ENCODE results near the gene FAM9C. TPM values are rescaled to one million over a fixed set of nuclear protein-coding genes. Genes with fewer than 3 reads are reported as not detected.
A peak's percentile ranks its signal among the peaks of the same experiment; 100 is the strongest.

The FAM9C gene
- total RNA-seq, 1 donor from 2014 or later, result not detected

DNA sequence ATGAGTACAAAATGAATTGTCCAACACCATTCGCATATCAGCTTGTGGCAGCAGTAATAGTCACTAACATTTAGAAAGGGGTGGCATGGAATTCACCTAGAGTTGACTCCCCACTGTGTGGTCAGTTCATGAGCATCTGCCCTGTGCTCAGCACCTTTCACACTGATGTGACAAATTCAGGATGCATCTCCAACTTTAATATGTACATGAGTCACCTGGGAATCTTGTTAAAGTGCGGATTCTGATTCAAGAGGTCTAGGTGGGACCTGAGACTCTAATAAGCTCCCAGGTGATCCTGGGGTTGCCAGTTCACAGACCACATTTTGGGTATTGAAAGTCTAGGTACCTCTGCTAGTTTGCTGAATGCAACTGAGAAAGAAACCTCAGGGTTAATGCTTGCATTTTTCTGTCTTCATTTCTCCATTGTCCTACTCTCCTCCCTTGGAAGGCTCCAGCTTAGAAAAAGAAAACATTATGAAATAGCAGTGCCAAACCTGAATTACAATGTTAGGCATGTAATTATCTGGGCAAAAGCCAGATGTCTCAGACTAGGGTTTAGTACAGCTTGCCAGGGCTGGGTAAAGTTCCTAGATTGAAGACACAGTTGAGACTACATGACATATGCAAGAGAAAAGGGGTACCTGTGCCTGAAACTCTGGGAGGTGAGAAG lies 36.8 kb downstream of the FAM9C start:
- H3K27ac ChIP-seq, result no peak overlapping the region
- ATAC-seq, result peak in 1 of 2 donors; percentile 56
- intact Hi-C loops (cut with DNase I), result no loop called here
- TF ChIP-seq, protein P1, sequence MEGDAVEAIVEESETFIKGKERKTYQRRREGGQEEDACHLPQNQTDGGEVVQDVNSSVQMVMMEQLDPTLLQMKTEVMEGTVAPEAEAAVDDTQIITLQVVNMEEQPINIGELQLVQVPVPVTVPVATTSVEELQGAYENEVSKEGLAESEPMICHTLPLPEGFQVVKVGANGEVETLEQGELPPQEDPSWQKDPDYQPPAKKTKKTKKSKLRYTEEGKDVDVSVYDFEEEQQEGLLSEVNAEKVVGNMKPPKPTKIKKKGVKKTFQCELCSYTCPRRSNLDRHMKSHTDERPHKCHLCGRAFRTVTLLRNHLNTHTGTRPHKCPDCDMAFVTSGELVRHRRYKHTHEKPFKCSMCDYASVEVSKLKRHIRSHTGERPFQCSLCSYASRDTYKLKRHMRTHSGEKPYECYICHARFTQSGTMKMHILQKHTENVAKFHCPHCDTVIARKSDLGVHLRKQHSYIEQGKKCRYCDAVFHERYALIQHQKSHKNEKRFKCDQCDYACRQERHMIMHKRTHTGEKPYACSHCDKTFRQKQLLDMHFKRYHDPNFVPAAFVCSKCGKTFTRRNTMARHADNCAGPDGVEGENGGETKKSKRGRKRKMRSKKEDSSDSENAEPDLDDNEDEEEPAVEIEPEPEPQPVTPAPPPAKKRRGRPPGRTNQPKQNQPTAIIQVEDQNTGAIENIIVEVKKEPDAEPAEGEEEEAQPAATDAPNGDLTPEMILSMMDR (IDR thresholded peaks at IDR 0.05), result no peak
- no peak overlapping the region for H3K4me3 ChIP-seq
- DNase-seq, result no peak
- H3K4me1 ChIP-seq, result peaks cover 24% of the 10 kb centered on the region
- no peaks in the 10 kb centered on the region for H3K9me3 ChIP-seq
- H3K27me3 ChIP-seq (ENCODE audit: low read depth), result no peaks in the 10 kb centered on the region
- no peaks in the 10 kb centered on the region for H3K36me3 ChIP-seq

DNA sequence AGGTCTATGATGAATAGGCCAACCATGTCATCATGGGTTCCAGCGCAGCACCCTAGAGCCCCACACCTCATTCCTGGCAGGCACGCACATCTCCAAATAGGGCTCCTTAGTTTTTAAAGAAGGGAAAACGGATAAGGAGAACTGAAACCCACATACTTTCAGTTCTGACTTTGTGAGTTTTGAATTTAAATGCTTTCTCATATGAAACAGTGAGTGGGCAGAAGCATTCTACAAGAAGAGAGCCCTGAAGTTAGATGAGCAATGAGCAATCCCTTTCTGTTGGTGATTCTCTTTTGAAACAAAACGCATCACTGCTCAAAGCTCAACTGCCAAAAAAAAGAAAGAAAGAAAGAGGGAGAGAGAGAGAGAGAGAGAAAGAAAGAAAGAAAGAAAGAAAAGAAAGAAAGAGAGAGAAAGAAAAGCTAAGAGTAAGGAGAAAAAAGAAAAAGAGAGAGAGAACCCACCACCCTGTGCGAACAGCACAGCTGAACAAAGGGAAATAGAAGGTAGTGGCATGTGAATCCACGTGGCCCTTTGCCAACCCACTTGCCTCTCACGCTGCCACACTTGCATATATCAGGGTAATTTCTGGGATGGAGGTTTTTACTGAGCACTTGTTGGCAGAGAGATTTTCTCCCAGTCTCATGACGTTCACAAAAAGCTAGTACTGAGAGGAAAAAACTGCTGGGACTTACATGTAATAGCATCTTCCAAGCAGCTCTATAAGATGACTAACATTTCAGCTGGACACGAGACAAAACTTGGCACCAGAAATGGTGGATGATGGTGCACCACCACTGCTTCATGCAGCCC lies 38.6 kb downstream of the FAM9C start:
- Histone ChIP-seq H3K27me3 (ENCODE audit: low read depth) (no peaks in the 10 kb centered on the region), H3K4me1 (peaks cover 31% of the 10 kb centered on the region), H3K27ac (peak overlapping the region; percentile 18), H3K9me3 (no peaks in the 10 kb centered on the region), H3K36me3 (no peaks in the 10 kb centered on the region), H3K4me3 (no peak overlapping the region)
- DNase-seq (no peak), ATAC-seq (no peak)
- TF ChIP-seq, protein P1 (IDR thresholded peaks at IDR 0.05), result no peak
- intact Hi-C loops (cut with DNase I), result no loop called here

DNA sequence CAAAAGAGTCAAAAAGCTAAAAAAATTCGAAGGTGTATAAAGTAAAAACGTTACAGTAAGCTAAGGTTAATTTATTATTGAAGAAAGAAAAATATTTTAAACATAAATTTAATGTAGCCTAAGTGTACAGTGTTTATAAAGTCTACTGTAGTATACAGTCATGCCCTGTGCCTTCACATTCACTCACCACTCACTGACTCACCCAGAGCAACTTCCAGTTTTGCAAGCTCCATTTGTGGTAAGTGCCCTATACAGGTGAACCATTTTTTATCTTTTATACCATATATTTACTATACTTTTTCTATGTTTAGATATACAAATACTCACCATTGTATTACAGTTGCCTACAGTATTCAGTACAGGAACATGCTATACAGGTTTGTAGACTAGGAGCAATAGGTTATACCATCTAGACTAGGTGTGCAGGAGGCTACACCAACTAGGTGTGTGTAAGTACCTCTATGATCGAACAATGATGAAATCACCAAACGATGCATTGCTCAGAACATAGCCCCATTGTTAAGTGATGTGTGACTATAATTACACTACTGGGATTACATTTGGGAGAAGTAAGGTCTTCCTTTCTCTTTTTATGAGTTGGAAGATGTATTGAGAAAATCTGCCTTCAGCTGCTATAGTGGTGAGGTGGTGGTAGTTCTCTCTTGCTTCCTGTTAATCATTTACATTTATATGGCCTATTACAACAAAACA lies 42.3 kb downstream of the FAM9C start:
- Histone ChIP-seq H3K27me3 (ENCODE audit: low read depth) (no peaks in the 10 kb centered on the region), H3K9me3 (no peaks in the 10 kb centered on the region), H3K27ac (no peak overlapping the region), H3K4me3 (no peak overlapping the region), H3K4me1 (peaks cover 41% of the 10 kb centered on the region), H3K36me3 (no peaks in the 10 kb centered on the region)
- DNase-seq (no peak), ATAC-seq (no peak)
- TF ChIP-seq, protein P1 (IDR thresholded peaks at IDR 0.05), result no peak
- intact Hi-C loops (cut with DNase I), result no loop called here

DNA sequence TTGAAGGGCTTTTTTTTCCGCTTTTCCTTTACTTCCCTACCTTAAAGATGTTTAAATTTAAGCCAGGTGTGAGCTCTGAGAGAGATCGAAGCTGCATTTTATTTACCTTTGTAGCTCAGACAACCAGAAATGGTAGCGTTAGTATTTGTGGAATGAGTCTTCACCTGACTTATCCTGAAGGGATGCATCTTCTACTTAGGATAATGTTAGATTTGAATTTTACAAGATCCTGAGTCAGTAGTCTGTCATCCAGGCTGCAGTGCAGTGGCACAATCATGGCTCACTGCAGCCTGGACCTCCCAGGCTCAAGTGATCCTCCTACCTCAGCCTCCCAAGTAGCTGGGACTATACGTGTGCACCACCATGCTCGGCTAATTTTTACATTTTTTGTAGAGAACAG lies 43.3 kb downstream of the FAM9C start:
- DNase-seq (no peak), ATAC-seq (no peak)
- H3K4me1 ChIP-seq, result peaks cover 32% of the 10 kb centered on the region
- H3K36me3 ChIP-seq, result no peaks in the 10 kb centered on the region
- intact Hi-C loops (cut with DNase I), result no loop called here
- H3K9me3 ChIP-seq, result no peaks in the 10 kb centered on the region
- TF ChIP-seq, protein P1 (IDR thresholded peaks at IDR 0.05), result no peak
- no peaks in the 10 kb centered on the region for H3K27me3 ChIP-seq (ENCODE audit: low read depth)
- H3K27ac ChIP-seq, result peak overlapping the region; percentile 65
- H3K4me3 ChIP-seq, result no peak overlapping the region

DNA sequence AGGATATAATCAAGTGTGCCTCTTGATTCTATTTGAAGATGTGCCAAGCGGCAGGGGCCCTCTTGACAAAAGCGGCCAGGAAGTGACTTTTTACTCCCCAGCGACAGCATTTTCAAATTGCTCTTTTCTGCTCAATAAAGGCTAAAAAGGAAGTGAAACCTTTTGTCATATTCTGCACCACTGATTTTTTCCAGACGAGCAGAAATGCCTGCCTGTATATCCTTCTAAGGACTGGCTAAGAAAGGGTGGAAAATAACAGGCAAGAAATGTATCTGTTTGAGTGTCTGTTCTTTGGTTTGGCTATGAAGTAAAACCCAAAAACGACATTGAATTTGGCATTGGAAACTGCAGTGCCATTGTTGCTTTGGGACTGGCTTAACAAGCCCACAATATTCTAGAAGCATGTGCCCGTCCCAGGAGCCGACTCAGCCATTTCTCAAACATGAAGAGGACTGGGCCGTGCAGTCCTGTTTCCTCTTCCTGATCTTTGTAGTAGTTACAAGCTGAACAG lies 44.1 kb downstream of the FAM9C start:
- H3K36me3 ChIP-seq, result no peaks in the 10 kb centered on the region
- DNase-seq (peak; percentile 50), ATAC-seq (peak in 1 of 2 donors; percentile 51)
- no peaks in the 10 kb centered on the region for H3K9me3 ChIP-seq
- H3K4me3 ChIP-seq, result no peak overlapping the region
- TF ChIP-seq, protein P1 (IDR thresholded peaks at IDR 0.05), result no peak
- no peaks in the 10 kb centered on the region for H3K27me3 ChIP-seq (ENCODE audit: low read depth)
- H3K4me1 ChIP-seq, result peaks cover 31% of the 10 kb centered on the region
- H3K27ac ChIP-seq, result peak overlapping the region; percentile 65
- intact Hi-C loops (cut with DNase I), result no loop called here

Data from lower lobe of right lung (tissue), 2 donors.